ENCODE data around the gene REEP3. TPM values are rescaled to one million over a fixed set of nuclear protein-coding genes. Genes with fewer than 3 reads are reported as not detected.

Gene REEP3
- total RNA-seq, 4 donors from 2014 or later, result 45.9 to 67.4 (median 63.3) TPM

GRCh38 chr10:63672491-63672890 lies 151.3 kb downstream of the REEP3 start:
- H3K4me3 ChIP-seq, result no peak overlapping the region
- peak overlapping the region in 1 of 4 donors; percentile 56 for H3K27ac ChIP-seq
- 83 to 87% methylated on average over 3 of the region's 3 CpGs for WGBS, 2 donors
- H3K9me3 ChIP-seq, result no peaks in the 10 kb centered on the region
- H3K27me3 ChIP-seq, result no peaks in the 10 kb centered on the region
- no peaks in the 10 kb centered on the region for H3K36me3 ChIP-seq
- H3K4me1 ChIP-seq, result peaks cover 0 to 34% (median 16%) of the 10 kb centered on the region in 4 donors
- TF ChIP-seq POLR2A (IDR thresholded peaks at IDR 0.05) (no peak), CTCF (IDR thresholded peaks at IDR 0.05) (no peak), EP300 (IDR thresholded peaks at IDR 0.05) (no peak)
- no peak for DNase-seq (ENCODE audit: low spot score in 2 of 2)

GRCh38 chr10:63673246-63673645 lies 152.0 kb downstream of the REEP3 start:
- Histone ChIP-seq H3K27me3 (no peaks in the 10 kb centered on the region), H3K4me3 (no peak overlapping the region), H3K4me1 (peaks cover 0 to 28% (median 16%) of the 10 kb centered on the region in 4 donors), H3K36me3 (no peaks in the 10 kb centered on the region), H3K27ac (no peak overlapping the region), H3K9me3 (no peaks in the 10 kb centered on the region)
- 70 to 86% methylated on average over 5 to 7 of the region's 7 CpGs for WGBS, 2 donors
- TF ChIP-seq EP300 (IDR thresholded peaks at IDR 0.05) (no peak), CTCF (IDR thresholded peaks at IDR 0.05) (no peak), POLR2A (IDR thresholded peaks at IDR 0.05) (no peak)
- no peak for DNase-seq (ENCODE audit: low spot score in 2 of 2)

DNA sequence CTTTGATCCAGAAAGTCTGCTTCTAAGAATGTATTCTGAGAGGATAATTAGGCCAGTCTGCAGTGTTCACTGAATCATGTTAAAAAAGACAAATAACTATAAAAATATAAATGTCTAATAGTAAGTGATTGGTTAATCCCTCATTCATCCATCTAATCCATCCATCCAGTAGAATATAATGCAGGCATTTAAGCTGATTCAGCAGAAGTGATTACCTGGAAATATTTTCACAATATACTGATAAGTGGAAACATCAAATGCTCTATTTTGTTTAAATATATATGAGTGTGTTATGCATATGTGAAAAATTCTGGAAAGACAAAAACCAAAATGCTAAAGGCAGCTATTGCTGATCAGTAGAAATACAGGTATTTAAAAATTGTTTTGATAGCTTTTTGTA lies 152.6 kb downstream of the REEP3 start:
- H3K36me3 ChIP-seq, result no peaks in the 10 kb centered on the region

More for the DNA sequence above, 152.6 kb downstream of the REEP3 start:
- Histone ChIP-seq H3K27ac (no peak overlapping the region), H3K9me3 (no peaks in the 10 kb centered on the region), H3K4me1 (peaks cover 0 to 28% (median 16%) of the 10 kb centered on the region in 4 donors), H3K4me3 (no peak overlapping the region), H3K27me3 (no peaks in the 10 kb centered on the region)
- TF ChIP-seq CTCF (IDR thresholded peaks at IDR 0.05), result no peak
- no peak for TF ChIP-seq EP300 (IDR thresholded peaks at IDR 0.05)
- TF ChIP-seq POLR2A (IDR thresholded peaks at IDR 0.05), result no peak
- no peak for DNase-seq (ENCODE audit: low spot score in 2 of 2)

Small RNAs within 50 kb of the gene (small RNA-seq; reads per million reads assigned to genes)
- not detected for gene AC022022.1

Other genes starting within 250 kb of the REEP3 start
- 100 to 1,000 TPM; 100 to 156 (median 131) TPM for gene JMJD1C, start 55.4 kb upstream of the REEP3 start, total RNA-seq